Midbrain (tissue), 1 donor: ENCODE data around the gene ROS1.
"Not testable (repeated sequence)": the region's sequence is repeated elsewhere in the genome, so short reads cannot be mapped to it uniquely, and the experiment has no call there.

ENCODE experiments used
- DNase-seq: peaks from one replicate; lab custom pipeline; 2025; lab: John Stamatoyannopoulos, UW

The ROS1 gene

DNA sequence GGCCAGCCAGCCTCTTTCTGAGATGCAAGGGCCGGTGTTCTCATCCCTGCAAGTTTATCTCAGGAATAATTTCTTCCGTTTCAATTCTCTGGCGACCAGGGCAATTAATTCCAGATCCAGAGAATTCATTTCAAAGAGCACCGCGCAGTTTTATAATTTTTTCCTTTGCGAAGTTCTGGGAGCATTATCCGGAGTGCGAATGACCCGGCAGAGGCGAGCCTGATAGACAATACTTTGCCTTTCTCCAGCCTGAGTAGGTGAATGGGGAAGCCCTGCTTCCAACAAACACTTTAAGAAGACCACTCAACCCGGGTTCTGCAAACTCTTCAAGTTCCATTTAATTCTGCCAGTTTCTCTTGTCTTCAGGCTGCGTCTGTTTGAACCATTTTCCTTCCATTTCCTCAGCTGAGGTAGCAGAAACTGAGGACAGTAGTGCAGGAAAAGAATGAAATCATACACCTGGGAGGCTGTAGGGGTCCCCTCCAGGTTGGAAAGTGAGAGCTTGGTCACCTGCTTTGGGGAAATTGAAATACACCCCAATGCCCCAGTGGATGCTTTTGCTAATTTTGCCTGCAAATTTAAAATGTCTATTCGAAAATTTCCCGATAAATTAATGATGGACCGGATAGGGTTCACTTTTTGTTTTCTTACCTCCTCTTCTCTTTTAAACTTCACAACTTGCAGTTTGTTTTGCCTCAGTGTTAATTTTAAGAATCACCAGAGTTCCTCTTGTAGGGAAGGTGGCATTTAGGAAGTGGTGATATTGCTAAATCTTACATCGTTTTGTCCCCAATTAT, 159.3 kb downstream of the ROS1 start:
- DNase-seq: no peak

DNA sequence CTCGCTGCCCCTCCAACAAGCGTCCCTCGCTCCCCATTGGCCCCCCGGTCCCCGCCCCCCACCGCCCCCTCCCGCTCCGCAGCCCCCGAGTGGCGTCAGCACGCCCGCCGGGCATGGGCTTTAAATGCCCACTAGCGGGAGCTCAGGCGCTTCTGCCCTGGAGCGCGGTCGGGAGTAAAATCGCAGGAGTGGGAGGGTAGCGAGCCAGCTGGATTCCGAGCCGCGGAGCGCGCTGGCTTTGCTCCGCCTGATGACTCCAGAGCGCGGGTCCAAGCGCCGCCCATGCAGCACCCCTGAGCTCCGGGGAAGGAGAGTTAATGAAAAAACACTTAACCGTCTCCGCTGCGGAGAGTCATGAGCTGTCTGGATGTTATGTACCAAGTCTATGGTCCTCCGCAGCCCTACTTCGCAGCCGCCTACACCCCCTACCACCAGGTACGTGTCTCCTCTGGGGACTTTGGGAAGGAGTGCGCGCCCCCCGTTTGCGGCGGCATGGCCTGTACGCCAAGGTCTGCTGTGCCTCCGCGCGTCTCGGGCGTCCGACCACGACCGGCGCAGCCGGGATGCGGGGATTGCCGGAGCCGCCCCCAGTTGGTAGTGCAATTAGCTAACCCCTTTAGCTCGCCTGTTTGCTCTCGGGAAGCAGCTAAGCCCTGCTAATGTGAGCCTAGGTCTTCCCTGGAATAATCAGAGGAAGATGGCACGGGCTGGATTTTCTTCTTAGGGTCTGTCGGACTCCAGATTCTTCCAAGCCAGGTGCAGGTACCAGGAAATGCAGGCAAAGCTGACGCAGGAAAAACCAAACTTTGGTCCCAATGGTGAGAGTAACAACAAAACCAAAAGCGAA, 160.1 kb downstream of the ROS1 start, which contains the start of gene VGLL2:
Gene VGLL2 (plus strand): TSS at position 149 of the 847 bp plus-strand sequence. CDS start 206 bp downstream, at position 355.
- peak; percentile 4 for DNase-seq

DNA sequence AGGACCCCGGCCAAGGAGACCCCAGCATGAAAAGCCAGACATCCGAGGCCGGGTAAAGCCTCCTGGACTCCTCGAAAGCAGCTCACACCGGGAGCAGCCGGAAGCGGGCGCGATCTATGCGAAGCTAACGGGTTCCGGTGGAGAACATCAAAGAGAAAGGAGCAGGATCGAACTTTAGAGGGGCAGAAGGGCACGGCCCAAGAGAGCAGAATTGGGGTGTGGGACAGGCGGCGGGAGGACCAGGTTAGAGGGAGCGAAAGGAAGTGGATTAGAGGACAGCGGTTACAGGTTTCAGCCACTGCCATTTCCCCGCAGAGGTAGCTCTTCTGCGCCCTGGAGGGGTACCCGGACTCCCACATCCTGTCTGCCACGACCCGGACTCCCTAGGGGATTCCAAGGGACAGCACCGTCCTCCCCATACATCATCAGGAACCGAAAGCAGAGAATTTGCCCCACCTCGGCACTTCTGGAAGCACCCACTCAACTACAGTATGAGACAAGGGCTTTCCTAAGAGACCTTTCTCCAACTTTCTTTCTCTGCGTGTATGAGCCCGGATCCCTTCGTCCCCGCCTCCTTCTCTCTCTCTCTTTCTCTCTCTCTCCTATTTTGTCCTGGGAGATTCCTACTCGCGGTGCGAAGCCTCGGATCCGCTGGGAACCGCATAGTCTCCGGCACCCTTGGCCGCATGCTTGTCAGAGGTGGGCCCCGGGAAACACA, 160.9 kb downstream of the ROS1 start:
- no peak for DNase-seq

DNA sequence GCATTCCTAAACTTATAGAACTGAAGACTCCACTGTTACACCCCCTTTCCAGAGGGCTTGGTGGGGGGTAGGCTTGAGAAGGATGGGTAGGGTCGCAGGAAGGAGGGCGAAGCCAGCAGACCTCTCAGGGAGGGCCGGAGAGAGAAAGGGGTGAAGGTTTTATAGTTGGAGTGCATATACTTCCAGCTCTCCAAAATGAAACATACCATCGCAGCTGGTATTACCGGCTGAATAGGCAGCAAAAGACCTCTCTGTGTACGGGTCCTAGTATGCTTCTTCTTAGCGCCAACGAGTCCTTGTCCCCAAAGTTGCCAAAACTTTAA, 161.4 kb downstream of the ROS1 start:
- DNase-seq: no peak

DNA sequence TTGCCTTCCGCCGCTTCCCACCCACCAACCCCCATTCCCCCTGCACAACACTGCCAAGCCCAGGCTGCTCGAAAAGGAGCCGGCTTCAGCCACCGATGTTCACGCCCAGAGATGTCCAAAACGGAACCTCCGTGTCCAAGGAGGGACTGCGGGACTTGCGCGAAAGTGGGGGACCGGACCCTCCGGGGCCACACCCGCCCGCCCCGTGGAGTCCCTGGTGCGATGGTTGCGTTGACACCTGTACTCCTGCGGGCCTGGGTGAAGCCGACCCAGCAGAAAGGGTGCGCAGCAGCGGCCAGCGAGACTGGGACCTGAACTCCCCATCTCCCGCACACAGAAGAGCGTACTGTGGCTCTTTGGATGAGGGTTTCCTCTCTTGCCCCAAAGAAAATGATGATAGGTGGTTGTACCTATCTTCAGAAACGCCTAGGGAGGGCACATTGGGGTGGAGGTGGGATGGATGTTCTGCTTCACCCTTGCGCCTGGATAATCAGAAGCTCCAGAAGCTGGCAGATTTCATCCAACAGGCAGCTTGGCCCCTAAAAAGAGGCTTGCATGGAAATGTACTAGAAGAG, 162.3 kb downstream of the ROS1 start:
- no peak for DNase-seq

DNA sequence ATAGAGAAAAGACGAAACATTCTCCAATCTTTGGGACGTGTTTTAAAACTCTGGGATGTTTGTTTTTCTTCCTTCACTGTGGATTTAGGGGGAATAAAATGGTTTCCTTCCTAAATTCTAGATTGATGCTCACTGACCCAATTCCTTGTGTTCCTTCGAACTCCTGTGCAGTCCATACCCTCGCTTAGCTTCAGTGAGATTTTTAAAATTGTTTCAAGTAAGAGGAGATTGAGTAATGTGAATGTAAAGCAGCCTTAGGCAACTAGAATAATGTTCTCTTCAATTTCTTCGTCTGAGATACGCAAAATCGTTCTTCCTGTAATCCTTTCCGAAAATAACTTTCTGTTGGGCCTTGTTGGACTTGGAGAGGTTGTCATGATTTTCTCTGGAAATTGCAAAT, 162.9 kb downstream of the ROS1 start:
- no peak for DNase-seq

DNA sequence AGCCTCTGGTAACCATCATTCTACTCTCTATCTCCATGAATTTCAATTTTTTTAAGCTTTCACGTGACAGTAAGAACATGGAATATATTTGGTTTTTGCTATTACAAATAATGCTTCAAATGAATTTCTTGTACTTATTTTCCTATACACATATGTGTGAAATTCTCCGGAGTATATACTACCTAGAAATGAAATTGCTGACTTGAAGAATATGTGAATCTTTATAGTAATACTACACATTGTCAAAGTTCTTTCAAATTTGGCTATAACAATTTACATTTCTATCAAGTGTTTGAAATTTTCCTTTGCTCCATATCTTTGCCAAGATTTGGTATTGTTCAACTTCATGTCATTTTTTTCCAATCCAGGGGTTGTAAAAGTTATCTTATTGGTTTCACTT, 172.0 kb downstream of the ROS1 start:
- DNase-seq: no peak

DNA sequence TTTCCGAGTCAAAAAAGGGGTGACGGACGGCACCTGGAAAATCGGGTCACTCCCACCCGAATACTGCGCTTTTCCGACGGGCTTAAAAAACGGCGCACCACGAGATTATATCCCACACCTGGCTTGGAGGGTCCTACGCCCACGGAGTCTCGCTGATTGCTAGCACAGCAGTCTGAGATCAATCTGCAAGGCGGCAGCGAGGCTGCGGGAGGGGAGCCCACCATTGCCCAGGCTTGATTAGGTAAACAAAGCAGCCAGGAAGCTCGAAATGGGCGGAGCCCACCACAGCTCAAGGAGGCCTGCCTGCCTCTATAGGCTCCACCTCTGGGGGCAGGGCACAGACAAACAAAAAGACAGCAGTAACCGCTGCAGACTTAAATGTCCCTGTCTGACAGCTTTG, 180.8 kb downstream of the ROS1 start:
- not testable (repeated sequence) for DNase-seq

DNA sequence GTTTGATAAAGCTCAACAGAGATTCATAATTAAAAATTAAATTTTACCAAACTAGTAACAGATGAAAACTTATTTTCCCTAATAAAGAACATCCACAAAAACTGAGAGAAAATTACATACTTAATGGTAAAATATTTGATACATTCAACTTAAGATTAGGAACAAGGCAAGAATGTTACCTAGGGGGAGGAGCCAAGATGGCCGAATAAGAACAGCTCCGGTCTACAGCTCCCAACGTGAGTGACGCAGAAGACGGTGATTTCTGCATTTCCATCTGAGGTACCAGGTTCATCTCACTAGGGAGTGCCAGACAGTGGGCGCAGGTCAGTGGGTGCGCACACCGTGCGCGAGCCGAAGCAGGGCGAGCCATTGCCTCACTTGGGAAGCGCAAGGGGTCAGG, 181.2 kb downstream of the ROS1 start:
- not testable (repeated sequence) for DNase-seq
